HS-27A (cell line): ENCODE measurements around the gene BCKDHA.

Experiments
- DNase-seq: peaks from one replicate; pipeline ENCODE4 v3.0.0-alpha.2; 2012; ENCODE audit warnings: low read depth, missing footprints

The BCKDHA gene

DNA sequence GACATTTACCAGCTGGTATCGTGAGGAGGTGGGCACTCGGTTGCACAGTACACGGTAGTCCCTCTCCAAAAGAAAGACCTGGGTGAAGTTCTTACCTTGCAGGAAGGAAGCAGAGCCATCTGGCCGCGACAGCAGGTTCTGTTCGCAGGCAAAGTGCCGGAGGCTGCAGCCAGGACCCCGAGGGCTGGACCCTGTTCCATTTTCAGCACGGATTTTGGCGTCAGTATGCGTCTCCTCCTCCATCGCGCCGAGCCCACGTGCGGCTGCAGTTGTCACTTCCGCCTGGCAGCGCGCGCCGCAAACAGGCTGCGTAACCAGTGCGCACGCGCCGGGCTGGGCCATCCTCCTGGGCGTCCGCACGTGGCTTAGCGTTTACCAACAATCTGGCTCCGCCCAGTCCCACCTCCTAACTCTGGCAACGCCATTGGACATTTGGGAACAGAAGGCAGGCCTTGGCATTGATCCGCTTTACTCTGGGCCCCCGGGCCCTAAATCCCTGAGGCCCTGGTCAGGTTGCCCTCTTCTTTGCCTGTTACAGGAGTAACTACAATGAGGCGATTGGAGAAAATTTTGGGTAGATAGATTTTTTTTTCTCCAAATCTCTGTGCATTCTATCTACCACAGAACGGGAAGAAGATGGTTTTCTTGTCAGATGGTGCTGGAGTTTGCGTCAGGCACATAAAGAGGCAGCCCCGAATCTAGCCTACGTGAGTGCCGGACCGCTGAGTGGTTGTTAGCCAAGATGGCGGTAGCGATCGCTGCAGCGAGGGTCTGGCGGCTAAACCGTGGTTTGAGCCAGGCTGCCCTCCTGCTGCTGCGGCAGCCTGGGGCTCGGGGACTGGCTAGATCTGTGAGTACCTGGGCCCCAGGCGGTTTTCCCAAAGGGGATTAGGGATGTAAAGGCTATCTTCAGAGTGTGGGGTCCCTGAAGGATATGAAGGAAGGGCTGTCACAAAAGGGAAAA is at the start of gene BCKDHA, which contains the start of gene EXOSC5:
TSS of gene BCKDHA (plus strand) at position 733 of the 964 bp plus-strand sequence. CDS start at position 743, 10 bp downstream.
TSS of gene EXOSC5 (minus strand) at position 274 of the 964 bp plus-strand sequence. CDS start at position 243, 31 bp downstream.
- peak; percentile 100 for DNase-seq

DNA sequence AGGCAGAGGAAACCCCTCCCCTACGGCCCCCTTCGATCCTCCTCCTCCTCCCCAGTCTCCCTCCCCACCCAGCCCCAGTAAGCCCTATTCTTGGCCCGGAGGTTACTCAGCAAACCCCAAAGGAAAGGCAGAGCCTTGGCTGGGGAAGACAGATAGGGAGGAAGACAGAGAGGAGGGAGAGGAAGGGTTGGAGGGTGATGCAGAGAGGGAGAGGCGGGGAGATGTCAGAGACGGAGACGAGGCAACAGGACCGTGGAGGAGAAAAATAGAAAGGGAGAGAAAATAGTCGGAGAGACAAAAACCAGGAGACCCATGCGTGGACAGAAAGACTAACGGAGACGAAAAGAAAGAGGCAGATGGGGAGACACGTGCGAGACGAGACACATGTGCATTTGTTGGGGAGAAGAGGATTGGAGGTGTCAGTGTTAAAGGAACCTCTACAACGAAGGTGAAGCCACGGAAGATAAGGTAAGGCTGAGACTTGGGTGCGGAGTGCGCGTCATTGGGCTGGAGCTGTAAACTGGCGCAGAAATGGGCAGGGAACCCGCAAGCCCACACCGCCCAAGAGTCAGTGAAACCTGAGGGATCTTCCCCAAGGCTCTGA is 46.8 kb upstream of the BCKDHA start:
- DNase-seq = no peak

DNA sequence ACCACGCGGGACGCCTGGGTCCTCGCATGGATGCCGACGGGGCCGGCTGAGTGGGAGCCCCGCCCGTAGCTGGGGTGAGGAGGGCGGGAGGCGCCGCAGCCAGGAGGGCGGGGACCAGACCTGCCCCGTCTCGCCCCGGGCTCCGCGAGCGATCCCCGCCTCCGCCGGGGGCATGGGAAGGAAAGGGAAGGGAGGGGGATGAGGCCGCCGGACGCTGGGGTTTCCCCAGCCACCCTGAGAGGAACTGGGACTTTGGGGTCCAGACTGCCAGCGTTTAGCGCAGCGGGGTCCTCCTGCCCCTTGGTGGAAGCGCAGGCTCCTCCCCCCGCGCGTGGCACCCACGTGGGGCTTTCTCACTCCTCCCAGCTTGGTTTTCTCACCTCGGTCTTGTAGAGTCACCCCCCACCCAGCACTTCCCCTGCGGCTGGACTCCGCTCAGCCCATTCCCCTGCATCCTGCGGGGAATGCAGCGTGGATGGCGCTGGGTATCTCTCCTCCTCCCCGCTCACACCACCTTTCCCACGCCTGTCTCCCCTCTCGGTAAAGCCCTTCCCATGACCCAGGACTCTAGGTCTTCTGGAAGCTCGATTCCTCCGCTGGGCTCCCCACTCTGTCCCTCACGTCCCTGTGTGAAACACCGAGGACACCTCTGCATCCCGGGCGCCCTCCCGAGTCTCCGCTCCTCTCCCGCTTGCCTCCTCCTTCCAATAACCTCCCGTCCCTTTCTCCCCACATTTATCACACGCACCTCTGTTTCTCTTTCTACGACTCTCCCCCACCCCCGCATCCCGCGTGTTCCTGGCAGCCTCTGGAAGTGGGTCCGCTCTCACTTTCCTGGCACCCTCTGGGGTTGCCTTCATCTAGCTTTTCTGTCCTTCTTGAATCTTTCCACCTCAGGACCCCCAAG is 46.0 kb upstream of the BCKDHA start:
- no peak for DNase-seq

DNA sequence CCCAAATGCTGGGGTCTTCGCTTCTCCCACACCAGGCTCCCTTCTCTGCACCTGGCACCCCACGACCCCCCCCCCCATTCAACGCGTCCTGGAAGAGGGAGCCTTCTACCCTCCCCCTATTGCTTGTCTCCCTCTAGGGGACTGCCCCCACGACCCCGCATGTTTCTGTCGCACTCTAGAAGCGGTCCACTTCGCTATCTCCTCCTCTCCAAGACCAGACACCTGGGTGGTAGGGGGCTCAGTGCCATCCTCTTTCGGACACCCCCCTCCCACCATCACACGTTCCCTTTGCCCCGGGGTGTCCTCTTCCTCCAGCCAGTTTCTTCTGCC is 45.4 kb upstream of the BCKDHA start:
- DNase-seq = no peak

DNA sequence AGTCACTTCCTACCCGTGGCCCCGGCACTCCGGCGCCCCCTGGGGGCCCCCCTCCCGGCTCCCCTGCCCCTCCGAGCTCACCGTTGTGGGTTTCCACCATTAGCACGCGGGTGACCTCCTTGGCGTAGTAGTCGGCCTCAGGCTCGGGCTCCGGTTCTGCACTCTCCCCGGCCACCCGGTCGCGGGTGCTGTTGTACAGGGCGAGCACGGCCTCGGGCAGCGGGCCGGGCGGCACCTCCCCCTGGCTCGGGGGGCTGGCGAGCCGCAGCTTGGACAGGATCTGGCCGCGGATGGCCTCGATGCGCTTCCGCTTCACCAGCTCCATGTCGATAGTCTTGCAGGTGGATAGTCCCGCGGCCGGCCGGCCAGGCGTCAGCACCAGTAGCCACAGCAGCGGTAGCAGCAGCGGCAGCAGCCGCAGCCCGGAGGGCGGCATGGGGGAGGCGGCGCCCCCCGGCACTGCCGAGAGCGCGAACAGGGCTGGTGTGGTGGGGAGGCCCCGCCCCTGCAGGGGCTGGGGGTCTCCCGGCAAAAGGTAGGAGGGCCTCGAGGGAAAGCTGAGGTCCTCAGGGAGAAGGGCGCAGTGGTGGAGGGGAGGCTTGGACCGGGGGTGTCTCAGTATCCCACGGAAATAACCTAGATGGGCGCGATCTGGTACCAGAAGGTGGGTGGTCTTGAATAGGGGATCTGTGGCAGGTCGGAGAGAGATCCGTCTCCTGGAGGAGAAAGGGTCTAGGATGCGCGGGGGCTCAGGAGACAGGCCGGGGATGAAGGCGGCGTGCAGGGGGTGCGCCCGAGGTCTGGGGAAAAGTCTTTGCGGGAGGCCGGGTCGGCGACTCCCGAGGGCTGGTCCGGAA is 44.8 kb upstream of the BCKDHA start:
- DNase-seq = peak; percentile 64

DNA sequence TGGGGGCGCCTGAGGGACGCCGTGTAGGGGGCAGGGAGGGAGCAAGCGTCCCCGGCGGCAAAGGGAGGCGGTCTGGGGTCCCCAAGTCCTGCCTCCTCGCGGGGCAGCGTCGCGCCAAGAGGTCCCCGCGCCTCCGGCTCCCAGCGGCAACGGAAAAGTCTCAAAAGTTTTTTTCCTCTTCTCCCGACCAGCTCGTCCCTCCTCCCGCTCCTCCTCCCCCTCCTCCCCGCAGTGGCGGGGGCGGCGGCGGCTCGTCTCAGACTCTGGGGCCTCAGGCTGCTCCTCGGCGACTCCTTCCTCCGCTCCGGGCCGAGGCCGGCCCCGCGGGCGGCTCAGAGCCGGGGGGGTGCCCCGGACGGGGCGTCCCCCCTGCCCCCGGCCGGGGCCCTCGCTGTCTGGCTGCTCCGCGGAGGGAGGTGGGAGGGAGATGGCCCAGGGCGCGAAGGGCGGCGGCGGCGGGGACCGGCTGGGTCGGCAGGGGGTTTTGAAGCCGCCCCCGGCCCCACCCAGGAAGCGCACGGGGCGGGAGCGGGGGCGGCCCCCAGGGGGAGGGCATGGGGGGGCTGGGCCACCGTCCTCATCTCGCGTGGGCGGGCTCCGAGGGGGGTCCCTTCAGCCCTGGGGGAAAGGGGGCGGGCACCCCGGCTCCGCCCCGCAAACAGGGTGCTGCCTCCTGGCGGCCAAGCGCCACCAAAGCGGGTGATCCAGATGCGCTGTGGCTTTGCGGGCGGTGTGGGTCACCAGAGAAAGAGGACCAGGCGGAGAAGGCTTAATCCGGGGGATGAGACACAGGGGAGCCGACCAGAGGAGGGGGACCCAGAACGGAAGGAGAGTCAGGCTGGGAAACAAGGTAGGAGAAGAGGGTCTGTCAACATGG is 43.9 kb upstream of the BCKDHA start, which contains the start of gene TGFB1:
TSS of gene TGFB1 (minus strand) at position 457 of the 877 bp plus-strand sequence. CDS start 878 bp downstream, outside the sequence.
- DNase-seq = peak; percentile 80

DNA sequence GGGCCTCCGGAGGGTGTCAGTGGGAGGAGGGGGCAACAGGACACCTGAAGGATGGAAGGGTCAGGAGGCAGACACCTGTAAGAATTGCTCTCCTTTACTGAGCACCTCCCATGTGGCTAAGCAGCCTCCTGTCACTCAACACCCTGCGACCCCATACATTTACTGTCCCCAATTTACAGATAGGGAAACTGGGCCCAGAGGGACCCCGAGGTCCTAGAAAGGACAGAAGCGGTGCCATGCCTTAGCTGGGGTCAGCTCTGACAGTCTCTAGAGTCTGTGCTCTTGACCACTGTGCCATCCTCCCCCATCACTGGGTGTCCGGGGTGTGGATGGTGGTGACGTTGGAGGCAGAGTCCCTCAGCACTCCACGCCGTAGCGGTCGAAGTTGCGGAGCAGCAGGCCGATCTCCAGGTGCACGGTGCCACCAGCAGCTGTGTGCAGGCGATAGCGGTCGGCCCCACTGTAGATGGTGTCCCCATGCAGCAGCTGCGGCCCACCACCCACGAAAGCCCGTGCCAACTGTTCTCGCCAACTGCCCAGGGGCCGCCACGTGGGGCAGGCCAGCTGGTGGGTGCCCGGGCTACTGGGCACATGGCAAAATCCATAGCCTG is 43.2 kb upstream of the BCKDHA start:
- no peak for DNase-seq

DNA sequence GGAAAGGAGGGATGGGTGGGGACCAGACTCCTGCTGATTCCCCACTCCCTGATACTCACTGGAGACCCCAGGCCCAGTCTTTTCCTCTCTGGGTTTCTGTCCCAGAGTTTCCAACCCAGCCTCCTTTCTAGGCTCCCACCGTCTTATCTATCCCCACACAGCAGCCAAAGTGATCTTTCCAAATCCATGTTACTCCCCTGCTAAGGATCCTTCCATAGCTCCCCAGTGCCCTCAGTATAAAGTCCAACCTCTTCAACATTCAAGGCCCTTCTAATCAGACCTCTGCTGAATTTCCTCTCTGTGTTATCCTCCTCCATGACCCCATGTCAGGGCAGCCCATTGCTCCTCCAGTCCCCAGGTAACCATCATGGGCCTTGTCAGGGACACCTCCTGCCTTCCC is 42.6 kb upstream of the BCKDHA start:
- DNase-seq = no peak

DNA sequence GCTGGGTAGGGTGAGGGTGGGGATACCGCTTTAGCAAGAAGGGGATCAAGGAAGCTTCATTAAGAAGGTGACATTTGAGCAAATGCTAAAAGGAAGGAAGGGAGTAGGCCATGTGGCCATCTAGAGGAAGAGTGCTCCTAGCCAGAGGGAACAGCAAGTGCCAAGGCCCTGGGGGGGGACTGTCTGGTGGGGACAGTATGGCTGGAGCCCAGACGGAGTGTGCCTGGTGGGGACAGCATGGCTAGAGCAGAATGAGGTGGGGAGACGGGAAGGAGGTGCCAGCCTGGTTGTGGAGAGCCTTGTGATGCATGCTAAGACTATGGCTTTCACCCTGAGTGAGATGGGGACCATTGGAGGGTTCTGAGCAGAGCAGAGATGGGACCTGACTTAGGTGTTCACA is 41.8 kb upstream of the BCKDHA start:
- DNase-seq = no peak

DNA sequence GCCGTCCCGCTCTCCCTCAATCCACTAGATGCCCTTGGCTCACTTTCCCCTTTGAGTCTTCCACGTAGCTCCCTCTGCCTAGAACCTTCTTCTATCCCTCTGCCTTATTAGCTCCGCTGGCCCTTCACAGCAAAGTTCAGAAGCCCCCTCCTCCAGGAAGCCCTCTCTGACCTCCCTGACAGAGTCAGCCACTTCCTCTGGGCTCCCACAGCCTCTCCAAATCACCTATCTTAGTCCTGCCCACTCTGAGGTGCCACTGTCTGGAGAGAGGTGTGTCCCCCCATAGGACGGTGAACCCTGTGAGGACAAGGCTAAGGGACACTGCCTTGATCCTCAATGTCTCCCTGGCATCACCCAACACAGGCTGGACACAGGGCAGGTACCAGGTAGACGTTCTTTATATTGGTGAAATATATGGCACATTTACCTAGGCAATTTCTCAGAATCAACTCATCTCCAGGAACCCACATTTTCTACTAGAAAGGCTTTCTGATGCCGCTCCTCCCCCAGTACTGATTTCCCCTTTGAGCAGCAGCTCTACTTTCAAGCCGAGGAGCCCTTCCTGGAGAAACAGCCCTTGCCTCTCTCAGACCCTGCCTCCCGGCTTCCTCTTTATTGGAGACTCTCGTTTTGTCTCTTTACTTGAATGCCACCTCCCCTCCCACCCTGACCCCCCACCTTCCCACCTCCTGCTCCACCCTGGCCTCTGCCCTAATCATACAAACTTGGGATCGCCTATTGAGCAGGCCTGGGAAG is 40.5 kb upstream of the BCKDHA start:
- DNase-seq = no peak

DNA sequence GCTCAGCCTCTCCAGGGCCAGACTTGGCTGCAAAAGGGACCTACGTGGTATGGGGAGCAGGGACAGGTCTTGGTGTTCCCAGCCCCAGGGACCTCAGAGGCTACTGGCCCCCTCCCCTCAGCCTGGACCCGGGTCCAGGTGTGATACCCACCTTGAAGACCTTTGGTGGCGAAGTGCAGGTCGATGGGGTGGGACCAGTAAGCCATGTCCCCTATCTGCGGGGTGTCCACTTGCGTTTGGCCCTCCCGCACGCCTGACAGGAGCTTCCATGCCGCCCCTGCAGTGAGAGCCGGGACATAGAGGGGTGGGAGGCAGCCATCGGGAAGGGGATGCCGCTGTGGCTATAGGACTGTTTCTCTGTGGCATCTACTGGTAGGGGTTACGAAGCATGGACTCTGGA is 39.9 kb upstream of the BCKDHA start:
- no peak for DNase-seq

DNA sequence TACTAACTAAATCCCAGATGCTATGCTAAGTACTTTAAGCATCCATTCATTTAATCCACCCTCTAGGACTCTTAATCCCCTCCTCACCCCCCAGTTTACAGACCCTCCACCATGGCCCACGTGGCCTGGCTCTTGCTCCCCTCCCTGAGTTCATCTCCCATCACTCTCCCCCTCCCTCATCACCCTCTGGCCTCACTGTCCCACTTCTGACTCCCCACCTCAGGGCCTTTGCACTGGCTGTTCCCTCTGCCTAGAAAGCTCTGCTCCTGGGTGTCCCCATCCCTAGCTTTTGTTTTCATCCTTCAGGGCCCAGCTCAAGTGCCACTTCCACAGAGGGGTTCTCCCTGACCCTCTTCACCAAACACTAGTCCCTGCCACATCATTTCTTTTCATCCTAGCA is 37.9 kb upstream of the BCKDHA start:
- no peak for DNase-seq

DNA sequence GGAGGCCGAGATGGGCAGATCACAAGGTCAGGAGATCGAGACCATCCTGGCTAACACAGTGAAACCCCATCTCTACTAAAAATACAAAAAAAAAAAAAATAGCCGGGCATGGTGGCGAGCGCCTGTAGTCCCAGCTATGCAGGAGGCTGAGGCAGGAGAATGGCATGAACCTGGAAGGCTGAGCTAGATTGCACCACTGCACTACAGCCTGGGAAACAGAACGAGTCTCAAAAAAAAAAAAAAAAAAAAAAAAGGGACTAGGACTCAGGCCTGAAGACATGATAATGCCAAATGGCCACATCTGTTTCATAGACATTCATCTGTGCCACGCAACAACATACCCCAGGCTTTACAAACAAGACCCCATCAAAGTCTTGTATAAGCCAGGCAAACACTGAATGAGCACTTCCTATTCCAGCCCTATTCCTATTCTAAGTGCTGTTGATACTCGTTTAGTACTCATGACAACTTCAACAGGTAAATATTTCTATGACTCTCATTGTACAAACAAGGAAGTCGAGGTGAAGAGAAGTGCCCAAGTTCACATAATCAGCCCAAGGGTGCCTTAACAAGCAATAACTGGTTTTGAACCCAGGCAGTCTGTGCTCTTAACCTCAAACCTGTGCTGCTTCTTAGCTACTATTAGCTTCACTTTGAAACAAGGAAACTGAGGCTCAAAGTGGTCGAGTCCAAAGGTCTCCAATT is 35.3 kb upstream of the BCKDHA start:
- DNase-seq = no peak

DNA sequence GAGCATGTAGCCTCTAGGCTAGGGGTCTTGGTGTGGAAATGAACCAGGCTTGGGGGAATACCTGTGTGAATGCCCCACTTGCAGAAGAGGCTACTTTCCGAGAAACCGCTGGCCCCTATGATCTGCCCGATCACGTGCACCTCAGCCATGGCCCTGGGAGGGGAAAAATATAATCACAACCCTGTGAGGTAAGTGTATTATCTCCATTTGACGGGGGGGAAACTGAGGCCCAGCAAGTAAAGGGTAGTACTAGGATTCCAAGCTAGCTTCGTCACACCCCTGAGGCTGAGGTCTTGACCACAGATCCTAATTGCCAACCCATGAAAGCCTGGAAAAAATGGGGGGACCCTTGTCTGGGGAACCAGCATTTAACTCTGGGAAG is 34.3 kb upstream of the BCKDHA start:
- no peak for DNase-seq

DNA sequence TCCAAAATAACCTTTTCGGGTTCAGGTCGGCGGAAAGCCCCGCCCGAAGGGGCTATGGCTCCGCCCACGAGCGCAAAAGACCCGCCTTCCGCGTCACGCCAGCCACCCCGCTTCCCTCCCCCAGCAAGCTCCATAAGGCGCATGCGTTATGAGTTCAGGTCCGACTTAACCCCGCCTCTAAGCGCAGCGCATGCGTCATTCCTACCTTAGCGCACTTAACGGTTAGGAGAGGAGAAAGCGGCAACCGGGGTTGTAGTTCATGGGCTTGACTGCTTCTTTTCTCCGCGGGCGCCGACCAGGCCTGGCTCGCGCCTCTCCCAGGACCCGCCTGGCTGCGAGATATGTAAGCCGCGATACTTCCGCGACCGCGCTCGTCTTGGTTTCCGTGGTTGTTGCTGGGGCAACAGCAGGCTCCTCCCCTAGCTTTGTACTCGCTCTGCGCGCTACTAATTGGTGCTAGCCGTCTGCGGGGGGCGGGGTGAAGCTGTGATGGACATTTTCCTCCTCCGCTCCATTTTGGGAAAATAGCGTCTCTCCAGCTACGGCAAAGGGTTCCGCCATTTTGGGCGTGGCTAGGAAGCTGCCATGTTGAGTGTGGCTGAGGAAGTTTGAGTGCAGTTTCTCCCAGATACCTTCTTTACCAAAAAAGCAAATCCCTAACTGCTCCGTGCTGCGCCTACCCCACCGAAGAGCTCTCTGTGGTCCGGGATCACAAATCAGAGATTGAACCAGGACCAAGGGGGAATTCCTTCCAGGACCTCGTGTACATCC is 33.7 kb upstream of the BCKDHA start, which contains the start of gene B9D2:
TSS of gene B9D2 (minus strand) at position 397 of the 771 bp plus-strand sequence. CDS start 630 bp downstream, outside the sequence.
- peak; percentile 100 for DNase-seq

DNA sequence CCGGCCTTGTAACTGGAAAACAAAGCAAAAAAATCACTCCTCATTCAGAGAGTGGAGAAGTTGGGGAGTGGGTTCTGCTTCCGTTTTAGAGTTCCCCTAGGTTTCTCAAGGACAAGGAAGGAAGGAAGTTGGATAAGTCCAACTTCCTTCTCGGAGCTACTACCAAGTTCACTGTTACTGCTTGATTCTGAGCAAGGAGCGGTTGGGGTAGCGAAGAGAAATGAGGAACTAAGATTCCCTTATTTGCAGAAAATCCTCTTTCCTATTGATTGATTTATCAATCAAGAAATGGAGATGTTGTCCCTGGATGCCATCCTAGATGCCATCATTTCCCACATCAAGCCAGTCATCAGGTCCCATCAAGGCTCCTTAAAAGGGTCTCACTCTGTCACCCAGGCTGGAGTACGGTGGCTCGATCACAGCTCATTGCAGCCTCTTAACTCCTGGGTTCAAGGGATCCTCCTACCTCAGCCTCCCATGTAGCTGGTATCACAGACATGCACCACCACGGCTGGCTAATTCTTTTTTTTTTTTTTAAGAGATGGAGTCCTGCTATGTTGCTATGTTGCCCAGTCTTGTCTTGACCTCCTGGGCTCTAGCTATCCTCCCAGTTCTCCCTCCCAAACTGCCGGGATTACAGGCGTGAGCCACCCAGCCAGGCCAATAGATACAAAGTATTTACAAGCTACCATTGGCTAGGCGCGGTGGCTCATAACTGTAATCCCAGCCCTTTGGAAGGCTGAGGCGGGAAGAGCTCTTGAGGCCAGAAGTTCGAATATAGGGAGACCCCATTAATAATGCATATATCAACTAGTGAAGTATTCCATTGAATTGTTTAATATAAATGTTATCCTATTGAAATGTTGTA is 32.9 kb upstream of the BCKDHA start:
- DNase-seq = no peak
